ENCODE results near the gene NFE2L2.
A peak's percentile ranks its signal among the peaks of the same experiment; 100 is the strongest.
"Not testable (repeated sequence)": the region's sequence is repeated elsewhere in the genome, so short reads cannot be mapped to it uniquely, and the experiment has no call there.

Gene NFE2L2

DNA sequence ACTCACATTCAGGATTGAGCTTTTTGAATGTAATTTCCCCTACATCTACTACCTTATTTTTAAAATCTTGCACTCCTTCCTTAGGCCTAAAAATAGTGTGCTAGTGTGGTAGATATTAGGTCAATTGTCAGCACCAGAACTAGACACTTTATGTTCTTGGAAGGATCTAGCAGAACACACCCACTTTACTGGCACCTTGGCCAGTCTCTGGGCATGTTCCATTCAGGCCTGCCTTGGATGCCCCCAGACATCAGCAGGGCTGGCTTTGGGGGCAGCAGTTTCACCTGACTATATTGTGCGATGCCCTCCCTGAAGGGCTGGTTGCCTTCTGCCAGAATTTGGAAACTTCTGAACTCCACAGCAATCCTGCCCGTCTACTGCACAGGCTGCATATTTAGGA, 15.3 kb upstream of the NFE2L2 start:
- no peak for DNase-seq

DNA sequence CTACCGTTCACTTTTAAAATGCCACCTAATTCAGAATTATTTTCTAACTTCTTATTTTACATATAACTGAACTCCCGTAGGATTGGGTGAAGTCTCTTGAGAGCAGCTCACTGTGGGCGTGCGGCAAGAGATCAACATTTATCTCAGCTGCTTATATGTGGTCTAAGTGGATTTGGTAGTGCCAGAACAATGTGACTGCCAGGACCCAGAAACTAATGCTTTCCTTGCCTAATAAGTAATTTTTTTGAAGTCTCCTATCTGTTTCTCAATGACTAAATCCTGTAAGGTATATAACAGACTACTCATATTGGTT, 11.2 kb upstream of the NFE2L2 start:
- DNase-seq: no peak

- DNase-seq: no peak
These were observed 10.7 kb upstream of the NFE2L2 start for GRCh38 chr2:177275040-177275742.

DNA sequence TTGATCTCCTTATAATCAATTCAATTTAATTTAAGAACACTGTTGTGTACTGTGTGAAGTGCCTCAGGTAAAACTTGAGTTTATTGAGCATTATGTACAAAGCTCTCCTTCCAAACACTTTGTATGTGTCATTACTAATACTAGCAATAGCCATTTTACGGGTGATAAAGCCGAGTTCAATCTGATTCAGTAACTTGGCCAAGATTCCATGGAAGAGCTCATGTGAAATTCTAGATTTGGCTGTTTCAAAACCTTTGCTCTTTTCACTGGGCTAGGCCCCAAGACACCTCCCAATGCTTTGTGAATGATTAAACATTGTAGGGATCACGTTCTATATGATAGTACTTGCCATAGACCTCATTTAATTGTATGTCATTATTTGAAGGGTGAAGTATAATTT, 8.9 kb upstream of the NFE2L2 start:
- no peak for DNase-seq

- DNase-seq: no peak
These were observed 8.2 kb upstream of the NFE2L2 start for GRCh38 chr2:177272765-177273164.

GRCh38 chr2:177271981-177272666, 7.6 kb upstream of the NFE2L2 start:
- no peak for DNase-seq

DNA sequence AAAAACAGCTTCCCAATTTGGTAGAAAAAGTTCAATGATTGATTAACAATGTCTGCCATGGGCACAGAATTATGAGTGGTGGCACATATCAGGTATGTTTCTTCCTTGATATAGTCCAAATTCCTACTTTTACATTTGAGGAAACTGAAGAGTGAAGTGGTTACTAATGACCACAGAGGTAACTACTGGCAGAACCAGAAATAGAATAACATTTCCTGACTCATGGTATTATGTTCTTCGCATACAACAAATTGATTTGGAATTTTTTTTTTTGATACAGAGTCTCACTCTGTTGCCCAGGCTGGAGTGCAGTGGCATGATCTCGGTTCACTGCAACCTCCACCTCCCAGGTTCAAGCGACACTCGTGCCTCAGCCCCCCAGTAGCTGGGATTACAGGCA, 6.0 kb upstream of the NFE2L2 start:
- no peak for DNase-seq

GRCh38 chr2:177268901-177269300, 4.4 kb upstream of the NFE2L2 start:
- no peak for DNase-seq

GRCh38 chr2:177268187-177268871, 3.8 kb upstream of the NFE2L2 start:
- no peak for DNase-seq

- not testable (repeated sequence) for DNase-seq
These were observed 2.4 kb upstream of the NFE2L2 start for GRCh38 chr2:177266955-177267354.

- DNase-seq: peak; percentile 33
These were observed 1.6 kb upstream of the NFE2L2 start for GRCh38 chr2:177265824-177266817.

DNA sequence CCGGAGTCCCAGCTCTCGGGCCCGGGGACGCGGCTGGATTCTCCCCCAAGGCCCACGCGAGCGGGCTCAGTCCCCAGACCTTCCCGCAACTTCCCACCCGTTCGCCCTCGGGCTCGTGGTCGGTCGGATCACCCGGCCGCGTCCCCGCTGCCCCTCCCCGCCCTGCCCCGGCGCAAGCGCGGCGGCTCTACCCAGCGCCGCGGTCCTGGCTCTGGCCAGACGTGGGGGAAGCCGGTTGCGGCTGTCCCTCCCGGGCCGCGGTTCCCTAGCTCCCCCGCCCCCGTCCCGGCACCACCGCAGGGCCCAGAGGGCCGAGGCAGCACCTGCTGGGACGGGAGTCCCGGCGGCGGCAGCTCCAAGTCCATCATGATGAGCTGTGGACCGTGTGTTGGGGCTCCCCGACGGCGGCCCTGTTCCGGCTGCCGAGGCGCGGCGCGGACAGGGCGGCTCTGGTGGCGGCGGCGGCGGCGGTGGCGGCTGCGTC, 276 bp downstream of the NFE2L2 start:
- DNase-seq: no peak

GRCh38 chr2:177263451-177264208, 897 bp downstream of the NFE2L2 start:
- DNase-seq: peak; percentile 92

DNA sequence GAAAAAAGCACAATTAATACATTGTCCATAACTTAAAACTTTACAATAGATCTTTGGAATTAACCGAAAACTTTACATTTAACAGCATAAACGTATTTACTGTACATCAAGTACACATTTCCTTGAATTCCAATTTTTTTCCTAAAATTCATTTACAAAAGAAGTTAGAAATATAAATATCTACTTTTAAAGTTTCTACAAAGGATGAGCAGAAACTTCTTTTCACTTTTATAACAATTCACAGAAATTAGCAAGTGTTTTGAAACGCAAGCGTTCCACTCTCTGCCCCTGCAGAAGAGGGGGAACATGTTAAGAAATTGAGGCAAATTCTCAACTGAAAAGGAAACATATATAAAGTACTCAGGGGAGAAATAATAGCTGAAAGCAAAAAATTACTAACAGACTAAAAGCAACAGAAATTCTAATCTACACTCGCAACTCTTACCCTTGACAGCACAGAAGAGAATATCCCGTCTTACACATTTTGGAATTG, 1.5 kb downstream of the NFE2L2 start:
- no peak for DNase-seq

DNA sequence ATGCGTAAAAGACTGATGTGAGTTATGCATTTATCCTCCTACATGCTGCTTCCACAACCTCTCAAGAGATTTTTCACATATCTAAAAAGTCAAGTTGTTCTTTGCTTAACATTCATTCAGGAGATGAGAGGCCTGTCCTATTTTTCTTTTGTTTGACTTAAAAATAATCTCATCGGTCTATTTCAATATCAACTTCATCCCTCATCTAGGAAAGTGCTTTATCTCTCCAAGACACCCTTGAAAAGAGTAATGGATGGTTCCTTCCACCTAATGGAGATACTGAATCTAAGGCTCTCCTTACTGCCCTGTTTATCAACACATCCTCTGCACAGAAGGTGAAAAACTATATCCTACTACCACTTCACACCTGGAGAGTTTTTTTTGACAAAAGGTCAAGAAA, 2.4 kb downstream of the NFE2L2 start:
- DNase-seq: no peak

DNA sequence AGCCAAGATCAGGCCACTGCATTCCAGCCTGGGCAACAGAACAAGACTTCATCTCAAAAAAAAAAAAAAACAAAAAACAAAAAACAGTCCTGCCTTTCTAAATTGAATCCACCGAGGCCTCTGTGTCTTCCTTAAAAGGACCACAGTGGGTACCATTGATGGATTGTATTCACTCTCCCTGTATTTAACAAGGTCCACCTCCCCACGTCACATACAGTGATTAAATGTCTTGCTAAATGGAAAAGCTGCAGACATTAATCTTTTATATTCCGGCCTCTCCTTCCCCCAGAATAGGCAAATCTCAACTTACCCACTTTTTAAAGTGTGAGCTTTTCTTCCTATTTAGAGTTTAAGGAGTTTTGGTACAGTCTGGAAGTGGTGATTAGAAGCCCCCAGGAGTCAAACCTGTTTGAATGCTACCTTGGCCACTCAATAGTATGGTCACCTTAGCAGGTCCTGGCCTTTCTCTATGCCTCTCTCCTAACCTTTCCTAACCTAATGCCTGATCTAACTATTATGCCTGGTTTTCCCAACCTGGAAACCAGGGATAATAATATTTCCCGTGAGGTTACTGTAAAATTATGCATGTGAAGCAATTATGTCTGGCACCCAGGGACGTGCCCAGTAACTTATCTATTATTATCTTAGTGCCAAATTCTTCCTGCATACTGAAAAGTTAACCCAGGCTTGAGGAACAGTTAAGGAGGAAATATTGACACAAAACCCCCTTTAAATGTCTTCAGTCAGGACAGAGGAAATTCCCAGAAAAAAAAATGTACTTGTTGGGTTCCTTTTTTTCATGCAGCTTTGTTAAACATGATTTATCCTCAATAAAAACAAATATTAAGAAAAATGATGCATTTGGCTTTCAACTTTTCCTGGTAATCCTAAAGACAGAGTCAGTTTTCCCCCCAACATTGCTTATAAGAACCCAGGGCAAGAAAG, 3.1 kb downstream of the NFE2L2 start:
- no peak for DNase-seq

- DNase-seq: no peak
These were observed 4.1 kb downstream of the NFE2L2 start for GRCh38 chr2:177260379-177260778.

GRCh38 chr2:177258059-177258458, 6.5 kb downstream of the NFE2L2 start:
- DNase-seq: no peak

DNA sequence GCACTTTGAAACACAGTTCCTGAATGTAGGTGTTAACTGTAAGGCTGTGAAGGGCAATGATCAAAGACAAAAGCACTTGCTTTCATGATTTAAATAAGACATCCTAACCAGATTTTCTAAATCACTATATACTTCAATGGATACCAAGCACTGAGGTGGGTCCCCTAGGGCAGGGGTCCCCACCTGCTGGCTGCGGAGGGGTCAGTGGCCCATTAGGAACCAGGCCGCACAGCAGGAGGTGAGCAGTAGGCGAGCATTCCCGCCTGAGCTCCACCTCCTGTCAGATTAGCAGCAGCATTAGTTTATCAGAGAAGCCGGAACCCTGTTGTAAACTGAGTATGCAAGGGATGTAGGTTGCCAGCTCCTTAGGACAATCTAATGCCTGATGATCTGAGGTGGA, 7.1 kb downstream of the NFE2L2 start:
- no peak for DNase-seq

DNA sequence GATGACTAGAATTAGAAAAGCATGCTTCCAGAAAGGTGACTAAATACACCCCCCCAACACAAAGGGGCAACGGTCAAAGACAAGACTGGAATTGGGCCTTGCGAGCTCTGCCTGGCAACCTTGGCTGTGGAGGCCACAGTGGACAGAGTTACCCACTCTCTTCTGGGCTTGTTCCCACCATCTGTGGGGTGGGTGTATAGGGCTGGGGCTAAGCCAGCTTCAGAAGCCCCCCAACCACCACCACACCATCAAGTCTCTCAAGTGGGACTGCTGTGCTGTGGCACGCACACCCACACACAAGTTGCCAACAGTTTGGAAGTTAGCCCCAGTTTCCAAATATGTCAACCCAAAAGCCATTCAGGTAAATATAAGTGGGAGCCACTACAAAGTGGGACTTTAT, 7.8 kb downstream of the NFE2L2 start:
- no peak for DNase-seq

DNA sequence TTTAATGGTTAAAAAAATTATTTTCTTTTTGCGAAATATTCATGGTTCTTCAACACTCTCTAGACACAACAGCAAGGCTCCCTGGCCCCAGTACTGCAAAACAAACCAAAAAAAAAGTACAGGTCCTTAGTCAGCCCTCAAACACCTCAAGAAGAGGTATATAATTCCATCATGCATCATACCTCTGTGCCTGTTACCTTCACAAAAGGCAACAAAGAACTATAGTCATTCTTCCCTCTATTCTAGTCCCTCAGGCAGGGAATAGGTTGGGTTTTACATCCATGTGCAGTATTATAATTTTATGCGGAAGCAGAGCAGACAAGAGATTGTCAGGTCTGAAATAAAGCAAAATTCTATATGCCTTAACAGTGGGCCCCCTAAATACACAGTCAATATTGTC, 8.5 kb downstream of the NFE2L2 start:
- no peak for DNase-seq

Data from CD4-positive, alpha-beta T cell treated with Interleukin-12 subunit alpha and Interleukin-12 subunit beta, for 1 hour (primary cell).